Measurements from ENCODE around the gene DESI1.

DNA sequence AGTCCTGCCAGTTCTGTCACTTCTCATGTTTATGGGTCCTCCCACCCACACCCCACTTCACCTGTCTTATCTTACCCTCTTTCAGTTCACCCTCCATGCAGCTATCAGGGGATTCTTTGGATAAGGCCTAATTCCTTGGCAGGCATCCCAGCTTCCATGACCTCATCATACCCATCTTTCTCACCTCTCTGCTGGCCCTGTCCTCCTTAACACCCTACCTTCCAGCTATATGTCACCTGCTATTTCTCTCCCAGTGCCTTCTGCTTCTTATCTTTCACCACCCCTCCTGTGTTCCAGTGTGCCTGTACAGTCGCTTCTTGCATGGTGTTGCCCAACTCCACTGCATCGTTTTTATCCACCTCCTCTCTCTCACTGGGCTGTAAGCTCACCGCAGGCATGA lies 39.6 kb upstream of the DESI1 start:
- TF ChIP-seq CTCF (IDR thresholded peaks at IDR 0.05) (no peak), POLR2A (IDR thresholded peaks at IDR 0.05) (no peak)

Data from uterus (tissue), 2 donors.